ENCODE data around the gene IL36RN. TPM values are rescaled to one million over a fixed set of nuclear protein-coding genes. Genes with fewer than 3 reads are reported as not detected.

IL36RN gene
- total RNA-seq, 2 experiments from 2014 or later: not detected

DNA sequence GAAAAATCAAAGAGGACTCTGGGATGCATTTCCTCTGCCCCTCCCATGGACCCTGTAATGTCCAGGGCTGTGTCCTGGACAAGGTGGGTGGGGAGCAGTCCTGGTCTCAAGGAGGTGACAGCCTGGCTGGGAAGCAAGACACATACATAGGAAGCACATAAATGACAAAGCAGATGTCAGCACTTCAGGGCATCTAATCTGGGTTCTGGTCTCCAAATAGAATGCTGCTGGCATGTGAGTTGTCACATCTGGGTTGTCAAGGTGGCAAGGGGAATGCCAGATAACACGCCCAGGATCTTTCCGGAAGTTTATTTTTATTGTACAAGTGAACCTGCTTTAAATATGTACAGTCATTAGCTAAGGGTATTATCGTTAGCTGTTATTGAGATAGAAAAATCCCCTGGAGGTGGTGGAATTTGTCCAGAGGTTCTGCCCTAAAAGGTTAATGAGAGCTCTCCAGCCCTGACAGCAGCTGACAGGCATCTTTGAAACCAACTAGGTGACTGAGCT lies 14.4 kb downstream of the IL36RN start:
- H3K27ac ChIP-seq (ENCODE audit: low read depth, low read length, poor library complexity, severe bottlenecking): no peak overlapping the region
- intact Hi-C loops (cut with micrococcal nuclease; ENCODE audit: unreplicated experiment): no loop called here
- H3K9me2 ChIP-seq (ENCODE audit: insufficient read depth, low read length): no peaks in the 10 kb centered on the region
- TF ChIP-seq, protein P1, sequence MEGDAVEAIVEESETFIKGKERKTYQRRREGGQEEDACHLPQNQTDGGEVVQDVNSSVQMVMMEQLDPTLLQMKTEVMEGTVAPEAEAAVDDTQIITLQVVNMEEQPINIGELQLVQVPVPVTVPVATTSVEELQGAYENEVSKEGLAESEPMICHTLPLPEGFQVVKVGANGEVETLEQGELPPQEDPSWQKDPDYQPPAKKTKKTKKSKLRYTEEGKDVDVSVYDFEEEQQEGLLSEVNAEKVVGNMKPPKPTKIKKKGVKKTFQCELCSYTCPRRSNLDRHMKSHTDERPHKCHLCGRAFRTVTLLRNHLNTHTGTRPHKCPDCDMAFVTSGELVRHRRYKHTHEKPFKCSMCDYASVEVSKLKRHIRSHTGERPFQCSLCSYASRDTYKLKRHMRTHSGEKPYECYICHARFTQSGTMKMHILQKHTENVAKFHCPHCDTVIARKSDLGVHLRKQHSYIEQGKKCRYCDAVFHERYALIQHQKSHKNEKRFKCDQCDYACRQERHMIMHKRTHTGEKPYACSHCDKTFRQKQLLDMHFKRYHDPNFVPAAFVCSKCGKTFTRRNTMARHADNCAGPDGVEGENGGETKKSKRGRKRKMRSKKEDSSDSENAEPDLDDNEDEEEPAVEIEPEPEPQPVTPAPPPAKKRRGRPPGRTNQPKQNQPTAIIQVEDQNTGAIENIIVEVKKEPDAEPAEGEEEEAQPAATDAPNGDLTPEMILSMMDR (conservative IDR thresholded peaks at IDR 0.05; ENCODE audit: low read length): no peak
- TF ChIP-seq EZH2phosphoT487 (IDR thresholded peaks at IDR 0.05; ENCODE audit: borderline replicate concordance, low read depth, low read length): no peak
- no peaks in the 10 kb centered on the region for H3K36me3 ChIP-seq (ENCODE audit: insufficient read depth, low read length)
- no peak overlapping the region for H2AFZ ChIP-seq (ENCODE audit: low read length)
- CTCF ChIA-PET (ENCODE audit: unreplicated experiment): no interaction called here
- H3K79me2 ChIP-seq (ENCODE audit: insufficient read depth, low read depth, low read length): no peaks in the 10 kb centered on the region
- BruUV-seq (replicated peaks): no TSS peak
- no peaks in the 10 kb centered on the region for H3K4me1 ChIP-seq (ENCODE audit: insufficient read depth, low read length, poor library complexity, severe bottlenecking)
- H3K4me2 ChIP-seq (ENCODE audit: low read length): no peak overlapping the region
- no peaks in the 10 kb centered on the region for H4K20me1 ChIP-seq (ENCODE audit: insufficient read depth, low read length)
- H3K9me3 ChIP-seq (ENCODE audit: low read length): no peaks in the 10 kb centered on the region
- POLR2A ChIA-PET: interaction anchor here (0.6 kb wide), 1 partner anchor 90 kb away, joined by 4 read pairs; no protein-coding TSS in a partner anchor
- no peak overlapping the region for H3K4me3 ChIP-seq (ENCODE audit: low read depth, low read length, poor library complexity, severe bottlenecking)
- no peak for DNase-seq (ENCODE audit: low spot score)

DNA sequence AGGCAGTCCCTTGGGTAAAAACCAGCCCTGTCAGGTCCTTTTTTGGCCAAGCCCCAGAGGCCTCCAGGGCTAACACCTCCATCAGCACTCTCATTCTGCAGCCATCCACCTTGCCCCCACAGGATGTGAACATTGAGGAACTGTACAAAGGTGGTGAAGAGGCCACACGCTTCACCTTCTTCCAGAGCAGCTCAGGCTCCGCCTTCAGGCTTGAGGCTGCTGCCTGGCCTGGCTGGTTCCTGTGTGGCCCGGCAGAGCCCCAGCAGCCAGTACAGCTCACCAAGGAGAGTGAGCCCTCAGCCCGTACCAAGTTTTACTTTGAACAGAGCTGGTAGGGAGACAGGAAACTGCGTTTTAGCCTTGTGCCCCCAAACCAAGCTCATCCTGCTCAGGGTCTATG lies 16.0 kb downstream of the IL36RN start:
- Histone ChIP-seq H3K4me1 (ENCODE audit: insufficient read depth, low read length, poor library complexity, severe bottlenecking) (no peaks in the 10 kb centered on the region), H3K9me2 (ENCODE audit: insufficient read depth, low read length) (no peaks in the 10 kb centered on the region), H3K4me3 (ENCODE audit: low read depth, low read length, poor library complexity, severe bottlenecking) (no peak overlapping the region), H3K4me2 (ENCODE audit: low read length) (no peak overlapping the region), H4K20me1 (ENCODE audit: insufficient read depth, low read length) (no peaks in the 10 kb centered on the region), H3K79me2 (ENCODE audit: insufficient read depth, low read depth, low read length) (no peaks in the 10 kb centered on the region), H3K9me3 (ENCODE audit: low read length) (no peaks in the 10 kb centered on the region), H3K27ac (ENCODE audit: low read depth, low read length, poor library complexity, severe bottlenecking) (no peak overlapping the region), H3K36me3 (ENCODE audit: insufficient read depth, low read length) (no peaks in the 10 kb centered on the region), H2AFZ (ENCODE audit: low read length) (no peak overlapping the region)
- ChIA-PET POLR2A (no interaction called here), CTCF (ENCODE audit: unreplicated experiment) (no interaction called here)
- no peak for DNase-seq (ENCODE audit: low spot score)
- TF ChIP-seq, protein P1 (conservative IDR thresholded peaks at IDR 0.05; ENCODE audit: low read length): no peak
- TF ChIP-seq EZH2phosphoT487 (IDR thresholded peaks at IDR 0.05; ENCODE audit: borderline replicate concordance, low read depth, low read length): no peak
- no TSS peak for BruUV-seq (replicated peaks)
- intact Hi-C loops (cut with micrococcal nuclease; ENCODE audit: unreplicated experiment): no loop called here

DNA sequence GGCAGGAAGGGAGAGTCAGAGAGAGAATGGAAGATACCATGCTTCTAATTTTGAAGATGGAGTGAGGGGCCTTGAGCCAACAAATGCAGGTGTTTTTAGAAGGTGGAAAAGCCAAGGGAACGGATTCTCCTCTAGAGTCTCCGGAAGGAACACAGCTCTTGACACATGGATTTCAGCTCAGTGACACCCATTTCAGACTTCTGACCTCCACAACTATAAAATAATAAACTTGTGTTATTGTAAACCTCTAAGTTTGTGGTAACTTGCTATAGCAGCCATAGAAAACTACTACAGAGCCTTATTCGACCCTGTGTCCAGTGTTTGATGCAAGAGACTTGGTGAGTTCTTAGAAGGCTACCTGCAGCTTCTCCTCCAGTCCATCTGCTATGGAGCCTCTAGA lies 16.6 kb downstream of the IL36RN start:
- Histone ChIP-seq H3K9me2 (ENCODE audit: insufficient read depth, low read length) (no peaks in the 10 kb centered on the region), H3K36me3 (ENCODE audit: insufficient read depth, low read length) (no peaks in the 10 kb centered on the region), H3K4me2 (ENCODE audit: low read length) (no peak overlapping the region), H3K4me3 (ENCODE audit: low read depth, low read length, poor library complexity, severe bottlenecking) (no peak overlapping the region), H3K9me3 (ENCODE audit: low read length) (no peaks in the 10 kb centered on the region), H3K79me2 (ENCODE audit: insufficient read depth, low read depth, low read length) (no peaks in the 10 kb centered on the region), H3K27ac (ENCODE audit: low read depth, low read length, poor library complexity, severe bottlenecking) (no peak overlapping the region), H2AFZ (ENCODE audit: low read length) (no peak overlapping the region), H4K20me1 (ENCODE audit: insufficient read depth, low read length) (no peaks in the 10 kb centered on the region), H3K4me1 (ENCODE audit: insufficient read depth, low read length, poor library complexity, severe bottlenecking) (no peaks in the 10 kb centered on the region)
- no peak for DNase-seq (ENCODE audit: low spot score)
- no TSS peak for BruUV-seq (replicated peaks)
- ChIA-PET POLR2A (no interaction called here), CTCF (ENCODE audit: unreplicated experiment) (no interaction called here)
- intact Hi-C loops (cut with micrococcal nuclease; ENCODE audit: unreplicated experiment): no loop called here
- TF ChIP-seq EZH2phosphoT487 (IDR thresholded peaks at IDR 0.05; ENCODE audit: borderline replicate concordance, low read depth, low read length): no peak
- TF ChIP-seq, protein P1 (conservative IDR thresholded peaks at IDR 0.05; ENCODE audit: low read length): no peak

Measured in OCI-LY7 (cell line).